Neutrophil (primary cell): Measurements from ENCODE around the gene SFTPD.

ENCODE experiments used
- H3K27ac ChIP-seq: fragments of 200-600 bp; sonication (generic); 2 replicates; pipeline ENCODE4 v1.5.1; 2016; ENCODE audit warnings: mild to moderate bottlenecking, moderate library complexity
- H3K27me3 ChIP-seq: fragments of 200-600 bp; sonication (generic); 2 replicates; pipeline ENCODE4 v1.6.0; 2016; ENCODE audit warnings: mild to moderate bottlenecking
- H3K36me3 ChIP-seq: fragments of 200-600 bp; sonication (generic); 2 replicates; pipeline ENCODE4 v1.5.1; 2017
- H3K4me1 ChIP-seq, 2 experiments: fragments of 200-600 bp in 1 of 2; sonication (generic) in 1 of 2; 1 replicate in 1 of 2; 2 replicates in 1 of 2; pipeline versions ENCODE4 v1.5.1 to v1.6.1; 2013 to 2016; ENCODE audit warnings: low read depth in 1 of 2, low read length in 1 of 2, mild to moderate bottlenecking in 1 of 2, moderate library complexity in 1 of 2; ENCODE audit not compliant: control insufficient read depth in 1 of 2, insufficient read depth in 1 of 2
- H3K4me3 ChIP-seq, 2 experiments: fragments of 200-600 bp in 1 of 2; sonication (generic) in 1 of 2; 1 replicate in 1 of 2; 2 replicates in 1 of 2; pipeline ENCODE4 v1.5.1; 2013 to 2016; ENCODE audit warnings: low read depth in 1 of 2, low read length in 1 of 2, mild to moderate bottlenecking in 1 of 2, moderate library complexity in 1 of 2
- H3K9me3 ChIP-seq: fragments of 200-600 bp; sonication (generic); 2 replicates; pipeline ENCODE4 v1.5.1; 2016
- TF ChIP-seq, protein P1 (sequence below): fragments of 200-600 bp; sonication (generic); IDR thresholded peaks from 2 replicates; pipeline ENCODE4 v1.5.1; 2016; ENCODE audit warnings: antibody characterized with exemption

The SFTPD gene

DNA sequence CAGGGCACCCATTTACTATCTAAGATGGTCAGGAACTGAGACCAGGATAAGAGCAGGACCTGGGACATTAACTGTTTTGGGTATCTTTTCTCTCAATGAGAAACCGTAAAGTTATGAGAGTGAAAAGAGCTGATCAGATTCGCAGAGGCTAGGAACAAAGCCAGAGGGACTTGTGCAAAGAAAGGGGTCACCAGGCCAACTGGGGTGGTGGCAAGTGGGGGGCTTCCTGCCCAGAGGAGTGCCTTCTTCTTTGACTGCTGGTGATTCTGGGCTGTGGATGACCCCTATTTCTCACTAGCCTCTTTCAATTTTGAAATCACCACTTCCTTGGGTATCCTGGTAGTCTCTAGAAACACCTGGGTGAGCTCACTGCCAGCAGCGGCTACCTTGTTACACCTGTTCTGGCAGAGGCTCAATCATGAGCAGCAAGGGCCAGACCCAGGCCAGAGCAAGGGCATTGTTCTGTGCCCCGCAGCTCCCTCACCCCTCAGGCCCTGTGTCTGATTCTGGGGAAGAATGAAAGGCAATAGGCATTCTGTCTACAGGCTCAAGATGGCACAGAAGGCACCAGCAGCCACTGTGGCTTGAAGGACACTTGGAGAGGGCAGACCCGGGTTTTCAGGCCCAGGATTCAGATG lies 999 bp downstream of the SFTPD start:
- TF ChIP-seq, protein P1, sequence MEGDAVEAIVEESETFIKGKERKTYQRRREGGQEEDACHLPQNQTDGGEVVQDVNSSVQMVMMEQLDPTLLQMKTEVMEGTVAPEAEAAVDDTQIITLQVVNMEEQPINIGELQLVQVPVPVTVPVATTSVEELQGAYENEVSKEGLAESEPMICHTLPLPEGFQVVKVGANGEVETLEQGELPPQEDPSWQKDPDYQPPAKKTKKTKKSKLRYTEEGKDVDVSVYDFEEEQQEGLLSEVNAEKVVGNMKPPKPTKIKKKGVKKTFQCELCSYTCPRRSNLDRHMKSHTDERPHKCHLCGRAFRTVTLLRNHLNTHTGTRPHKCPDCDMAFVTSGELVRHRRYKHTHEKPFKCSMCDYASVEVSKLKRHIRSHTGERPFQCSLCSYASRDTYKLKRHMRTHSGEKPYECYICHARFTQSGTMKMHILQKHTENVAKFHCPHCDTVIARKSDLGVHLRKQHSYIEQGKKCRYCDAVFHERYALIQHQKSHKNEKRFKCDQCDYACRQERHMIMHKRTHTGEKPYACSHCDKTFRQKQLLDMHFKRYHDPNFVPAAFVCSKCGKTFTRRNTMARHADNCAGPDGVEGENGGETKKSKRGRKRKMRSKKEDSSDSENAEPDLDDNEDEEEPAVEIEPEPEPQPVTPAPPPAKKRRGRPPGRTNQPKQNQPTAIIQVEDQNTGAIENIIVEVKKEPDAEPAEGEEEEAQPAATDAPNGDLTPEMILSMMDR, result no peak
- Histone ChIP-seq H3K9me3 (no peaks in the 10 kb centered on the region), H3K4me1 (peaks cover 10 to 13% of the 10 kb centered on the region in 2 experiments), H3K4me3 (no peak overlapping the region), H3K27me3 (no peaks in the 10 kb centered on the region), H3K36me3 (no peaks in the 10 kb centered on the region), H3K27ac (no peak overlapping the region)

DNA sequence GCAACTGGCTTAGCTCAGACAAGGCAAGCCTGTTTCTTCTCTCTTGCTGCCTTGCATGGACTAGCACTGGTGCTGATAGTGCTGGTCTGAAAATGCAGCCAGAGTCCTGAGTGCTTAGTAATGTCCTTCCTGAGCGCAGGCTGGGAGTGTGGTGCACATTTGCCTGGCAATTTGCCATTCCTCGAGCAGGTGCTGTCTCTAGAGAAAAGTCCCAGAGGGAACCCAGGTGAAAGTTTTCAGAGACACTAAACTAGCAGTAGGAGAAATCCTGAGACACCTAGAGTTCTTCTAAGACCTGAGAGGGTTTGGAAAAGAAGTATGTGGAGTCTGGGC lies 1.9 kb downstream of the SFTPD start:
- TF ChIP-seq, protein P1, result no peak
- H3K36me3 ChIP-seq, result no peaks in the 10 kb centered on the region
- H3K4me1 ChIP-seq, result peaks cover 10 to 13% of the 10 kb centered on the region in 2 experiments
- H3K27ac ChIP-seq, result no peak overlapping the region
- no peaks in the 10 kb centered on the region for H3K27me3 ChIP-seq
- no peaks in the 10 kb centered on the region for H3K9me3 ChIP-seq
- no peak overlapping the region for H3K4me3 ChIP-seq

DNA sequence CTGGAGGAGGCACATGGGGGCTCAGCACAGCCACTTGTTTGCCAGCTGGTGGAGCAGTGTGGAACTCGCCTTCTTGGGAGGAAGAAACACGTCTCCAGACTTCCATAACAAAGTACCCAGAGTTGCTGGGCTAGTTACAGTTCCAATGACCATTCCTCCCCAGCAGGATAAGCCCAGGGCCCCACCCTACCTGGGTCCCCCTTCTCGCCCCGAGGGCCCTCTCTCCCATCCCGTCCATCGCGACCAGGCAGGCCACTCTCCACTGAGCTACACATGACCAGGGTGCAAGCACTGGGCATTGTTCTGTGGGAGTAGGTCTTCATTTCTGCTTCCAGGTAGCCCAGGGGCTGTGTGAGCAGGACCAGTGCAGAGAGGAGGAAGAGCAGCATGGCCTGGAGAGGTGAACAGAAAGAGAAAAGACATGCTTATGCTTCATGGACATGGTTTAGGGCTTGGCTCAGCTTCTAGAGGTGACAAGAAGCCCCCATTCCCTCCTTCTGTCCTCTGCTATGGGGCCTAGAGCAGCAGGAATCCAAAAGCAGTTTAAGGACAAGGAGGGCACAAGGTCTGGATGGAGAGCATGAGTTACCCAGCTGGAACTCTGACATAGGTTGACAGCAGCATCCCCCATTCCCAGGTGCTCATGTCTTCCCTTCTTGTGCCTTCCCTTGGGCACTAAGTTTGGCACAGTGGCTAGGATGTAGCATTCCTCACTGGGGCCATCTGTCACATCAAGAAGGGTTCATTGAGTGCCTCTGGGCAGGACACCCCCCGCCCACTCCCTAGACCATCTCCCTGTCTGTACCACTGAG lies 2.4 kb downstream of the SFTPD start:
- H3K4me3 ChIP-seq, result no peak overlapping the region
- no peaks in the 10 kb centered on the region for H3K27me3 ChIP-seq
- no peak overlapping the region for H3K27ac ChIP-seq
- no peaks in the 10 kb centered on the region for H3K36me3 ChIP-seq
- peaks cover 10 to 13% of the 10 kb centered on the region in 2 experiments for H3K4me1 ChIP-seq
- TF ChIP-seq, protein P1, result no peak
- no peaks in the 10 kb centered on the region for H3K9me3 ChIP-seq

DNA sequence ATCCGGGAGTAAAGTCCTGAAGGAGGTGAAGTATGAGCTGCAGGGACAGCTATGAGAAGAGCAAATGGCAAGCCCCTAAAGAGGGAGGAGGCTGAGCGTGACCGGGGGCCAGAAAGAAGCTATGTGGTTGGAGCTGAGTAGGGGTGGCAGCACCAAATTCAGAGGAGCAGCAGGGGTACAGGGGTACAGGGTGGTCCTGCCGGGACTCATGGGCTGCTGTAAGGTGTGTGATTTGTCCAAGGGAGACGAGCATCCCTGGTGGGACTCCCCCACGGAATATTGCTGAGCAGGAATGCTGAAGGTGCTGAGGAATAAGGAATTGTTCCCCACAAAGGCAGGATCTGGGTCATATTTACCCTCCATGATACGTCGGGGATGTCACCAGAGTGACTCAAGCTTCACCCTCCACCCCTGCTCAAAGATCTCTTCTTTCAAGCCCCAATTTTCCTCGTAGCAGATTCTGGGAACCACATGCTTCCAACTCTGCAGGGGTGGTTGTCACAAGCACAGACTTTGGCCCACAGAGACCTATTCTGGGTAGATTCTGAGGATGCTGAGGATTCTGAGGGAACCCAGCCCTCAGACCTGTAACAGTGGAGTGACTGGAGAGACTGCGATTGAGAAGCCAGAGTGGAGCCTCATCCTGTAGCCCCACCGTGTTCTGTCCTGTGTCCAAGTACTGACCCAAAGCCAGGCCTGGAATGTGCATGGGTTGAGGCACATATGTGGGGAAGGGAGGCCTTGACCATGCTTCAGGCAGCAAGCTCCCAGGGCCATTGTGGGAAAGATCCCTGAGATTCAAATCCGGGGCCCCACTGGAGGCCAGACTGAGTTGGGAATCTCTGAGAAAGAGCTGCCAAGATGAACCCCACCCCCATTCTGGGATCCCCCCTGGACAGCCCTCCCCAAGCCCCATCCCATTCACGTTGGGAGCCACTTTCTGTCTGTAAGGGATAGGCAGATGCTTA lies 4.2 kb downstream of the SFTPD start:
- Histone ChIP-seq H3K27ac (no peak overlapping the region), H3K4me1 (peaks cover 18% of the 10 kb centered on the region in 2 experiments), H3K27me3 (no peaks in the 10 kb centered on the region), H3K9me3 (no peaks in the 10 kb centered on the region), H3K4me3 (no peak overlapping the region), H3K36me3 (no peaks in the 10 kb centered on the region)
- TF ChIP-seq, protein P1, result no peak

DNA sequence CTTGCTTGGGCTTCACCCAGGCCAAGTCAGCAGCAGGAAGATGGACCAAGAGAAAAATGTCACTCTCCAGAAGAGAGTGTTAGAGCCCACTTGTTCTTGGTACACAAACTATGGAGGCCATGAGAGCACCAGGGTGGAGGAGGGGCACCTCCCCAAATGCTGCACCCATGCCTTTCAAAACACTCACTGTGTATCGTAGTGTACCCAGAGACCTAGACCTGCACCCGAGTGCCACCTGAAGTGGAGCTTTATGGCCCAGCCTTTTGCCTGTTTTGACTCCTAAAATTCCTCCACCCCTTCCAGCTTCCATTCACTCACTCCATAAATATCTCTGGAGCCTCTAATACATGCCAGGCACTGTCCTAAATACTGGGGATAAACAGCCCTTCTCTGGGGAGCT lies 5.0 kb downstream of the SFTPD start:
- no peaks in the 10 kb centered on the region for H3K9me3 ChIP-seq
- no peaks in the 10 kb centered on the region for H3K36me3 ChIP-seq
- no peak overlapping the region for H3K27ac ChIP-seq
- no peaks in the 10 kb centered on the region for H3K27me3 ChIP-seq
- TF ChIP-seq, protein P1, result no peak
- no peak overlapping the region for H3K4me3 ChIP-seq
- H3K4me1 ChIP-seq, result peaks cover 18 to 20% of the 10 kb centered on the region in 2 experiments
